ENCODE results near the gene PLEKHG3.

GRCh38 chr14:64673748-64674147, 30.5 kb upstream of the PLEKHG3 start:
- TF ChIP-seq CTCF (IDR thresholded peaks at IDR 0.05) (no peak), POLR2A (IDR thresholded peaks at IDR 0.05) (no peak), EP300 (IDR thresholded peaks at IDR 0.05) (no peak)
